K562 (cell line): Measurements from ENCODE around the gene DNAJC12. TPM values are rescaled to one million over a fixed set of nuclear protein-coding genes. Genes with fewer than 3 reads are reported as not detected.

Experiments used
- C11orf30 ChIP-seq: fragments of 450-650 bp; IDR thresholded peaks from 2 replicates; pipeline ENCODE4 v1.6.1; 2016; ENCODE audit warnings: low read depth, mild to moderate bottlenecking
- CBX8 ChIP-seq: fragments of 200-600 bp; sonication (generic); IDR thresholded peaks from 2 replicates; pipeline ENCODE4 v1.6.1; 2012; ENCODE audit warnings: borderline replicate concordance, mixed run types, low read depth, mild to moderate bottlenecking, moderate library complexity, mixed read lengths, low read length, control low read depth, inconsistent platforms; ENCODE audit not compliant: poor library complexity, severe bottlenecking; ENCODE audit errors: extremely low read depth
- ERF ChIP-seq: fragments of 450-650 bp; formaldehyde crosslinking; IDR thresholded peaks from 2 replicates; pipeline ENCODE4 v1.4.0; 2020; ENCODE audit warnings: mild to moderate bottlenecking, mixed read lengths
- GATAD2A ChIP-seq: fragments of 450-650 bp; IDR thresholded peaks from 2 replicates; pipeline ENCODE4 v1.6.1; 2017
- MBD2 ChIP-seq: sonication (generic); IDR thresholded peaks from 2 replicates; pipeline ENCODE4 v1.6.1; 2016; ENCODE audit warnings: low read depth, borderline replicate concordance
- RBM14 ChIP-seq: fragments of 200-400 bp; formaldehyde crosslinking; IDR thresholded peaks from 2 replicates; pipeline ENCODE4 v1.6.1; 2018; ENCODE audit warnings: low read depth, mild to moderate bottlenecking, low read length, moderate library complexity, borderline replicate concordance; ENCODE audit not compliant: insufficient read depth
- XRCC5 ChIP-seq: fragments of 200-400 bp; formaldehyde crosslinking; IDR thresholded peaks from 2 replicates; pipeline ENCODE4 v1.6.1; 2017; ENCODE audit warnings: low read depth, mild to moderate bottlenecking, low read length
- ZNF165 ChIP-seq: fragments of 250-450 bp; sonication (Bioruptor Pico); IDR thresholded peaks from 2 replicates; pipeline ENCODE4 v1.4.0; 2020; ENCODE audit warnings: borderline replicate concordance
- polyA plus RNA-seq, 8 experiments: library from polyadenylated mRNA; depleted of rRNA in 4 of 8; stranded (reverse) in 5 of 8; unstranded in 3 of 8; fragments of >200 nt; fragmentation: Nextera tagmentation in 2 of 8; fragmentation: Illumina TruSeq in 1 of 8; extraction: Ambion mirVana in 2 of 8; extraction: Trizol in 1 of 8; gene quantifications; 2 replicates each; pipeline versions ENCODE4 v1.2.1 to v1.2.3, GENCODE V29; 2011 to 2014; ENCODE audit warnings: inconsistent platforms in 1 of 8, missing spikeins in 1 of 8
- total RNA-seq, 7 experiments: library from RNA; depleted of rRNA in 6 of 7; stranded (reverse); fragments of >200 nt in 6 of 7; fragmentation: Illumina TruSeq in 2 of 7; extraction: Trizol in 2 of 7; gene quantifications; 2 replicates each; pipeline versions ENCODE4 v1.2.1 to v1.2.3, GENCODE V29; 2011 to 2021; ENCODE audit warnings: low replicate concordance in 1 of 7
- TF ChIP-seq, protein P1 (sequence below): fragments of 200-800 bp; sonication (Bioruptor generic); IDR thresholded peaks from 2 replicates; pipeline ENCODE4 v1.6.1; 2016; ENCODE audit warnings: missing genetic modification characterization, missing compliant biosample characterization
- TF ChIP-seq, protein P2 (sequence below): fragments of 450-650 bp; conservative IDR thresholded peaks from 2 replicates; pipeline ENCODE4 v1.6.1; 2016; ENCODE audit warnings: missing genetic modification characterization, low read depth, mild to moderate bottlenecking, missing compliant biosample characterization, moderate library complexity
- TF ChIP-seq, protein P3 (sequence below): fragments of 450-650 bp; IDR thresholded peaks from 2 replicates; pipeline ENCODE4 v1.6.1; 2016; ENCODE audit warnings: low read depth

Gene DNAJC12
- total and polyA plus RNA-seq, 9 of the 15 experiments (the other 6 are each of a cell fraction or from before 2014, with no cell fraction given), result 7.4 to 95.9 (median 68.5) TPM

DNA sequence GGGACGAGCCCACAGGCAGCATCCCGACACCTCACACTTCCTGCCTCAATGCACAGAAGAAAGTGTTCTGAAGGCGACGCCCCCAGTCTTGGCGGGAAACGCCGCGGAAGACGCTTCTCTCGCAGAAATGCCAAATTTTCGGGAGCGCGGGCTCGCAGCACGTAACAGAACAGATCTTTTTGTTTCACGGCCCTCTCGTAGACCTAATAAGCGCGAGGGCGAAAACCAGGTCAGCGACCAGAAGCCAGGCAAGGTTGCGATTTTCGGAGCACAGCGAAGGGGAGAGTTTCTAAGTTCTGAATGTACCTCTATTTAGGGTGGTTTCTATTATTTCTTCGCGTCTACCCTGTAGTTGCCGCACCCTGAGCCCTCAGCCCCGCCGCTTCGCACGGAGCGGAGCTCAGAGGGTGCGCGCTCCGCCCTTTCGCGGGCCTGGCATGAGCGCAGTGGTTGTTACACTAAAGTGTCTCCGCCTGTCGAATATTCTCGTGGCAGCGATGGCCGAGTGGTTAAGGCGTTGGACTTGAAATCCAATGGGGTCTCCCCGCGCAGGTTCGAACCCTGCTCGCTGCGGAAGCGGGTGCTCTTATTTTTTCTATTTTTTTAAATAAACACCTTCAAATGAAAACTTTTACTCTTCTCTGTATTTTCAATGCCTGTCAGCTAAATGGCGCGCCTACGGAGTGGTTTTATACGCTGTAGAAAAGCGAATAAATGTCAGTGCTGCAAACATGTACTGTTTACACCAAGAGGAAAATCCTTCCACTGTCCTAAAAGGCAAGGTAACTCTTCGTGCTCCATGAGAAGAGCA is 73.8 kb downstream of the DNAJC12 start (continued):
- TF ChIP-seq, protein P1, sequence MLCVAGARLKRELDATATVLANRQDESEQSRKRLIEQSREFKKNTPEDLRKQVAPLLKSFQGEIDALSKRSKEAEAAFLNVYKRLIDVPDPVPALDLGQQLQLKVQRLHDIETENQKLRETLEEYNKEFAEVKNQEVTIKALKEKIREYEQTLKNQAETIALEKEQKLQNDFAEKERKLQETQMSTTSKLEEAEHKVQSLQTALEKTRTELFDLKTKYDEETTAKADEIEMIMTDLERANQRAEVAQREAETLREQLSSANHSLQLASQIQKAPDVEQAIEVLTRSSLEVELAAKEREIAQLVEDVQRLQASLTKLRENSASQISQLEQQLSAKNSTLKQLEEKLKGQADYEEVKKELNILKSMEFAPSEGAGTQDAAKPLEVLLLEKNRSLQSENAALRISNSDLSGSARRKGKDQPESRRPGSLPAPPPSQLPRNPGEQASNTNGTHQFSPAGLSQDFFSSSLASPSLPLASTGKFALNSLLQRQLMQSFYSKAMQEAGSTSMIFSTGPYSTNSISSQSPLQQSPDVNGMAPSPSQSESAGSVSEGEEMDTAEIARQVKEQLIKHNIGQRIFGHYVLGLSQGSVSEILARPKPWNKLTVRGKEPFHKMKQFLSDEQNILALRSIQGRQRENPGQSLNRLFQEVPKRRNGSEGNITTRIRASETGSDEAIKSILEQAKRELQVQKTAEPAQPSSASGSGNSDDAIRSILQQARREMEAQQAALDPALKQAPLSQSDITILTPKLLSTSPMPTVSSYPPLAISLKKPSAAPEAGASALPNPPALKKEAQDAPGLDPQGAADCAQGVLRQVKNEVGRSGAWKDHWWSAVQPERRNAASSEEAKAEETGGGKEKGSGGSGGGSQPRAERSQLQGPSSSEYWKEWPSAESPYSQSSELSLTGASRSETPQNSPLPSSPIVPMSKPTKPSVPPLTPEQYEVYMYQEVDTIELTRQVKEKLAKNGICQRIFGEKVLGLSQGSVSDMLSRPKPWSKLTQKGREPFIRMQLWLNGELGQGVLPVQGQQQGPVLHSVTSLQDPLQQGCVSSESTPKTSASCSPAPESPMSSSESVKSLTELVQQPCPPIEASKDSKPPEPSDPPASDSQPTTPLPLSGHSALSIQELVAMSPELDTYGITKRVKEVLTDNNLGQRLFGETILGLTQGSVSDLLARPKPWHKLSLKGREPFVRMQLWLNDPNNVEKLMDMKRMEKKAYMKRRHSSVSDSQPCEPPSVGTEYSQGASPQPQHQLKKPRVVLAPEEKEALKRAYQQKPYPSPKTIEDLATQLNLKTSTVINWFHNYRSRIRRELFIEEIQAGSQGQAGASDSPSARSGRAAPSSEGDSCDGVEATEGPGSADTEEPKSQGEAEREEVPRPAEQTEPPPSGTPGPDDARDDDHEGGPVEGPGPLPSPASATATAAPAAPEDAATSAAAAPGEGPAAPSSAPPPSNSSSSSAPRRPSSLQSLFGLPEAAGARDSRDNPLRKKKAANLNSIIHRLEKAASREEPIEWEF, result no peak
- peak; percentile 72; the same call in 1 of the 2 replicates for TF ChIP-seq ZNF165 (CRISPR knock-in tag)
- TF ChIP-seq GATAD2A, result no peak
- peak; percentile 98 for TF ChIP-seq XRCC5
- no peak for TF ChIP-seq C11orf30
- TF ChIP-seq CBX8, result no peak
- TF ChIP-seq, protein P2, sequence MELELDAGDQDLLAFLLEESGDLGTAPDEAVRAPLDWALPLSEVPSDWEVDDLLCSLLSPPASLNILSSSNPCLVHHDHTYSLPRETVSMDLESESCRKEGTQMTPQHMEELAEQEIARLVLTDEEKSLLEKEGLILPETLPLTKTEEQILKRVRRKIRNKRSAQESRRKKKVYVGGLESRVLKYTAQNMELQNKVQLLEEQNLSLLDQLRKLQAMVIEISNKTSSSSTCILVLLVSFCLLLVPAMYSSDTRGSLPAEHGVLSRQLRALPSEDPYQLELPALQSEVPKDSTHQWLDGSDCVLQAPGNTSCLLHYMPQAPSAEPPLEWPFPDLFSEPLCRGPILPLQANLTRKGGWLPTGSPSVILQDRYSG (tag), result no peak
- no peak for TF ChIP-seq ERF
- TF ChIP-seq MBD2, result peak; percentile 34; the same call in 1 of the 2 replicates
- TF ChIP-seq, protein P3, sequence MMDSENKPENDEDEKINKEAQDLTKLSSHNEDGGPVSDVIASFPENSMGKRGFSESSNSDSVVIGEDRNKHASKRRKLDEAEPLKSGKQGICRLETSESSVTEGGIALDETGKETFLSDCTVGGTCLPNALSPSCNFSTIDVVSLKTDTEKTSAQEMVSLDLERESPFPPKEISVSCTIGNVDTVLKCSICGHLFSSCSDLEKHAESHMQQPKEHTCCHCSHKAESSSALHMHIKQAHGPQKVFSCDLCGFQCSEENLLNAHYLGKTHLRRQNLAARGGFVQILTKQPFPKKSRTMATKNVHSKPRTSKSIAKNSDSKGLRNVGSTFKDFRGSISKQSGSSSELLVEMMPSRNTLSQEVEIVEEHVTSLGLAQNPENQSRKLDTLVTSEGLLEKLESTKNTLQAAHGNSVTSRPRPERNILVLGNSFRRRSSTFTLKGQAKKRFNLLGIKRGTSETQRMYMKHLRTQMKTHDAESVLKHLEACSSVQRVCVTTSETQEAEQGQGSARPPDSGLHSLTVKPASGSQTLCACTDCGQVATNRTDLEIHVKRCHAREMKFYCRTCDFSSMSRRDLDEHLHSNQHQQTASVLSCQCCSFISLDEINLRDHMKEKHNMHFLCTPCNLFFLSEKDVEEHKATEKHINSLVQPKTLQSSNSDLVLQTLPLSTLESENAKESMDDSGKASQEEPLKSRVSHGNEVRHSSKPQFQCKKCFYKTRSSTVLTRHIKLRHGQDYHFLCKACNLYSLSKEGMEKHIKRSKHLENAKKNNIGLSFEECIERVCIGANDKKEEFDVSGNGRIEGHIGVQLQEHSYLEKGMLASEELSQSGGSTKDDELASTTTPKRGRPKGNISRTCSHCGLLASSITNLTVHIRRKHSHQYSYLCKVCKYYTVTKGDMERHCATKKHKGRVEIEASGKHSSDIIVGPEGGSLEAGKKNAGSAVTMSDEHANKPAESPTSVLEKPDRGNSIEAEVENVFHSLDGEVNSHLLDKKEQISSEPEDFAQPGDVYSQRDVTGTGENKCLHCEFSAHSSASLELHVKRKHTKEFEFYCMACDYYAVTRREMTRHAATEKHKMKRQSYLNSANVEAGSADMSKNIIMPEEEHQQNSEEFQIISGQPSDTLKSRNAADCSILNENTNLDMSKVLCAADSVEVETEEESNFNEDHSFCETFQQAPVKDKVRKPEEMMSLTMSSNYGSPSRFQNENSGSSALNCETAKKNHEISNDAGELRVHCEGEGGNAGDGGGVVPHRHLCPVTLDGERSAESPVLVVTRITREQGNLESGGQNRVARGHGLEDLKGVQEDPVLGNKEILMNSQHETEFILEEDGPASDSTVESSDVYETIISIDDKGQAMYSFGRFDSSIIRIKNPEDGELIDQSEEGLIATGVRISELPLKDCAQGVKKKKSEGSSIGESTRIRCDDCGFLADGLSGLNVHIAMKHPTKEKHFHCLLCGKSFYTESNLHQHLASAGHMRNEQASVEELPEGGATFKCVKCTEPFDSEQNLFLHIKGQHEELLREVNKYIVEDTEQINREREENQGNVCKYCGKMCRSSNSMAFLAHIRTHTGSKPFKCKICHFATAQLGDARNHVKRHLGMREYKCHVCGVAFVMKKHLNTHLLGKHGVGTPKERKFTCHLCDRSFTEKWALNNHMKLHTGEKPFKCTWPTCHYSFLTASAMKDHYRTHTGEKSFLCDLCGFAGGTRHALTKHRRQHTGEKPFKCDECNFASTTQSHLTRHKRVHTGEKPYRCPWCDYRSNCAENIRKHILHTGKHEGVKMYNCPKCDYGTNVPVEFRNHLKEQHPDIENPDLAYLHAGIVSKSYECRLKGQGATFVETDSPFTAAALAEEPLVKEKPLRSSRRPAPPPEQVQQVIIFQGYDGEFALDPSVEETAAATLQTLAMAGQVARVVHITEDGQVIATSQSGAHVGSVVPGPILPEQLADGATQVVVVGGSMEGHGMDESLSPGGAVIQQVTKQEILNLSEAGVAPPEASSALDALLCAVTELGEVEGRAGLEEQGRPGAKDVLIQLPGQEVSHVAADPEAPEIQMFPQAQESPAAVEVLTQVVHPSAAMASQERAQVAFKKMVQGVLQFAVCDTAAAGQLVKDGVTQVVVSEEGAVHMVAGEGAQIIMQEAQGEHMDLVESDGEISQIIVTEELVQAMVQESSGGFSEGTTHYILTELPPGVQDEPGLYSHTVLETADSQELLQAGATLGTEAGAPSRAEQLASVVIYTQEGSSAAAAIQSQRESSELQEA, result peak; percentile 78
- TF ChIP-seq RBM14, result no peak
